IMR-90 (cell line): ENCODE data around the gene IL18RAP. TPM values are rescaled to one million over a fixed set of nuclear protein-coding genes. Genes with fewer than 3 reads are reported as not detected.

Source experiments
- ATAC-seq: fragments of 200-7000 bp; cut with Tn5 transposase; 2 replicates; pipeline ENCODE4 v1.9.1; 2020; ENCODE audit warnings: low read depth, mild to moderate bottlenecking, moderate library complexity
- BruUV-seq: library from RNA; stranded (reverse); fragments of 400-500 nt; replicated peaks from 2 replicates; lab custom pipeline; 2021; lab: Mats Ljungman, UMichigan
- CTCF ChIA-PET: fragments of 300-600 bp; formaldehyde crosslinking; extraction: SDS; loops from one replicate; lab custom pipeline; 2021; ENCODE audit warnings: antibody characterized with exemption; lab: Yijun Ruan, JAX
- POLR2A ChIA-PET: fragments of 300-600 bp; sonication (Branson Sonifier 250); formaldehyde crosslinking; loops from one replicate; lab custom pipeline; 2022; ENCODE audit warnings: antibody characterized with exemption; ENCODE audit not compliant: unreplicated experiment; lab: Charles Lee
- DNase-seq: peaks from one replicate; pipeline ENCODE4 v3.0.0; 2013
- H2AFZ ChIP-seq: replicated peaks from 2 replicates; pipeline ENCODE3; 2013; ENCODE audit warnings: low read length, mild to moderate bottlenecking; ENCODE audit not compliant: poor library complexity
- H2AK5ac ChIP-seq: 2 replicates; pipeline ENCODE4 v1.6.1; 2013; ENCODE audit warnings: low read depth, low read length, inconsistent platforms
- H2AK9ac ChIP-seq: replicated peaks from 2 replicates; pipeline ENCODE3; 2013; ENCODE audit warnings: mild to moderate bottlenecking, low read depth, low read length, moderate library complexity; ENCODE audit not compliant: poor library complexity
- H2BK120ac ChIP-seq: 2 replicates; pipeline ENCODE4 v1.6.1; 2013; ENCODE audit warnings: low read depth, low read length, inconsistent platforms
- H2BK15ac ChIP-seq: 3 replicates; pipeline ENCODE4 v1.6.1; 2013; ENCODE audit warnings: low read depth, low read length, inconsistent platforms
- H2BK20ac ChIP-seq: 2 replicates; pipeline ENCODE4 v1.6.1; 2013; ENCODE audit warnings: low read depth, mild to moderate bottlenecking, inconsistent platforms, low read length, moderate library complexity
- H2BK5ac ChIP-seq: 2 replicates; pipeline ENCODE4 v1.6.1; 2013; ENCODE audit warnings: mild to moderate bottlenecking, low read depth, low read length, inconsistent platforms; ENCODE audit not compliant: poor library complexity, severe bottlenecking
- H3K14ac ChIP-seq: replicated peaks from 2 replicates; pipeline ENCODE4 v1.6.1; 2013; ENCODE audit warnings: low read depth, low read length, inconsistent platforms
- H3K18ac ChIP-seq: 2 replicates; pipeline ENCODE4 v1.6.1; 2013; ENCODE audit warnings: low read depth, low read length, control low read depth
- H3K23ac ChIP-seq: 2 replicates; pipeline ENCODE4 v1.6.1; 2013; ENCODE audit warnings: low read depth, low read length, inconsistent platforms
- H3K27ac ChIP-seq: 2 replicates; pipeline ENCODE4 v1.5.1; 2013; ENCODE audit warnings: mild to moderate bottlenecking, control low read depth, low read length; ENCODE audit not compliant: insufficient read depth
- H3K27me3 ChIP-seq: 2 replicates; pipeline ENCODE4 v1.6.1; 2013; ENCODE audit warnings: low read length; ENCODE audit not compliant: control insufficient read depth, insufficient read depth
- H3K36me3 ChIP-seq: 2 replicates; pipeline ENCODE4 v1.6.1; 2013; ENCODE audit warnings: low read length, mixed read lengths; ENCODE audit not compliant: control insufficient read depth, insufficient read depth
- H3K4ac ChIP-seq: 2 replicates; pipeline ENCODE4 v1.6.1; 2013; ENCODE audit warnings: low read depth, low read length, inconsistent platforms
- H3K4me1 ChIP-seq: 2 replicates; pipeline ENCODE4 v1.6.1; 2013; ENCODE audit warnings: low read length, mixed read lengths; ENCODE audit not compliant: control insufficient read depth, insufficient read depth
- H3K4me2 ChIP-seq: 2 replicates; pipeline ENCODE4 v1.6.1; 2013; ENCODE audit warnings: low read depth, mild to moderate bottlenecking, control low read depth, low read length, moderate library complexity
- H3K4me3 ChIP-seq: 2 replicates; pipeline ENCODE4 v1.5.1; 2013; ENCODE audit warnings: low read depth, mild to moderate bottlenecking, control low read depth, low read length, moderate library complexity; ENCODE audit not compliant: insufficient read depth
- H3K56ac ChIP-seq: 2 replicates; pipeline ENCODE4 v1.6.1; 2013; ENCODE audit warnings: low read length, inconsistent platforms; ENCODE audit not compliant: insufficient read depth; ENCODE audit errors: extremely low read depth
- H3K79me1 ChIP-seq, 2 experiments: 2 replicates each; pipeline ENCODE4 v1.6.1; 2013; ENCODE audit warnings: low read length in 2 of 2, inconsistent platforms in 1 of 2, low read depth in 1 of 2
- H3K9ac ChIP-seq: 2 replicates; pipeline ENCODE4 v1.6.1; 2013; ENCODE audit warnings: low read depth, low read length, control low read depth
- H3K9me1 ChIP-seq: 2 replicates; pipeline ENCODE4 v1.6.1; 2013; ENCODE audit warnings: low read length, inconsistent platforms; ENCODE audit not compliant: insufficient read depth
- H3K9me3 ChIP-seq: 2 replicates; pipeline ENCODE4 v1.6.1; 2013; ENCODE audit warnings: low read length; ENCODE audit not compliant: control insufficient read depth, insufficient read depth
- H4K20me1 ChIP-seq: 2 replicates; pipeline ENCODE4 v1.6.1; 2013; ENCODE audit warnings: low read length, inconsistent platforms; ENCODE audit not compliant: insufficient read depth
- H4K5ac ChIP-seq: 2 replicates; pipeline ENCODE4 v1.6.1; 2013; ENCODE audit warnings: mild to moderate bottlenecking, low read depth, low read length, control low read depth
- H4K8ac ChIP-seq, 2 experiments: 2 replicates each; pipeline ENCODE4 v1.6.1; 2013; ENCODE audit warnings: low read depth in 2 of 2, low read length in 2 of 2, control low read depth in 1 of 2, inconsistent platforms in 1 of 2
- H4K91ac ChIP-seq: 2 replicates; pipeline ENCODE4 v1.6.1; 2013; ENCODE audit warnings: low read depth, low read length, inconsistent platforms; ENCODE audit not compliant: insufficient read depth
- MAZ ChIP-seq: IDR thresholded peaks from 2 replicates; pipeline ENCODE4 v1.6.1; 2012; ENCODE audit warnings: low read depth, mild to moderate bottlenecking, low read length, improper control_type of control experiment, moderate library complexity, borderline replicate concordance
- RAD21 ChIP-seq: IDR thresholded peaks from 2 replicates; pipeline ENCODE4 v1.6.1; 2012; ENCODE audit warnings: low read length, improper control_type of control experiment
- SMC3 ChIP-seq: fragments of 150-350 bp; IDR thresholded peaks from 2 replicates; pipeline ENCODE4 v1.6.1; 2016; ENCODE audit warnings: low read depth, mild to moderate bottlenecking, antibody characterized with exemption, low read length, moderate library complexity
- WGBS, 2 experiments: methylation state at CpG; one replicate each; pipeline versions ENCODE4 v1.1.5 to v1.1.7; 2013; ENCODE audit warnings: missing lambda C conversion rate in 2 of 2; ENCODE audit not compliant: insufficient read length in 1 of 2; ENCODE audit errors: extremely low coverage in 2 of 2; 5-methylcytosine and 5-hydroxymethylcytosine counted together
- dilution Hi-C: fragments of 300-500 bp; cut with HindIII; formaldehyde crosslinking; loops from one replicate; pipeline ENCODE4 v1.14.3; 2018; ENCODE audit warnings: low sequenced_read_pairs; ENCODE audit not compliant: unreplicated experiment
- in situ Hi-C: fragments of 300-500 bp; cut with MboI; formaldehyde crosslinking; loops from 3 replicates; pipeline ENCODE4 v1.14.3; 2019; ENCODE audit warnings: low sequenced_read_pairs, inconsistent platforms, mixed read lengths
- intact Hi-C: fragments of 100-400 bp; cut with micrococcal nuclease; formaldehyde crosslinking; loops from 2 replicates; pipeline ENCODE4 v1.10.0; 2022
- polyA plus RNA-seq, 3 experiments: library from polyadenylated mRNA; depleted of rRNA; stranded (reverse); fragments of >200 nt; gene quantifications; 2 replicates each; pipeline ENCODE4 v1.2.3, GENCODE V29; 2012; ENCODE audit warnings: low replicate concordance in 1 of 3
- total RNA-seq: library from RNA; depleted of rRNA; stranded (reverse); fragments of >200 nt; gene quantifications from 2 replicates; pipeline ENCODE4 v1.2.3, GENCODE V29; 2012

Gene IL18RAP
- total and polyA plus RNA-seq, 2 of the 4 experiments (the other 2 are of a cell fraction): not detected

GRCh38 chr2:102498414-102498813 is 75.5 kb downstream of the IL18RAP start:
- BruUV-seq: no TSS peak
- CTCF ChIA-PET: no interaction called here

More at GRCh38 chr2:102498414-102498813, 75.5 kb downstream of the IL18RAP start:
- dilution Hi-C loops: no loop called here
- Histone ChIP-seq H3K23ac (no peak overlapping the region), H3K4ac (no peak overlapping the region), H3K4me1 (no peaks in the 10 kb centered on the region), H3K27ac (no peak overlapping the region), H4K91ac (no peak overlapping the region), H3K9me3 (no peaks in the 10 kb centered on the region), H3K56ac (no peak overlapping the region), H4K8ac (no peak overlapping the region), H3K14ac (no peak overlapping the region), H2AFZ (no peak overlapping the region), H3K18ac (no peak overlapping the region), H3K4me2 (no peak overlapping the region), H3K79me1 (no peaks in the 10 kb centered on the region), H3K9me1 (no peaks in the 10 kb centered on the region), H2AK5ac (no peak overlapping the region), H2BK120ac (no peak overlapping the region), H2BK15ac (no peak overlapping the region), H3K27me3 (peaks cover 3% of the 10 kb centered on the region), H3K4me3 (no peak overlapping the region), H2AK9ac (no peak overlapping the region), H4K5ac (no peak overlapping the region), H4K20me1 (no peaks in the 10 kb centered on the region), H2BK20ac (no peak overlapping the region), H3K36me3 (no peaks in the 10 kb centered on the region), H2BK5ac (no peak overlapping the region), H3K9ac (no peak overlapping the region)
- no CpG with 5 or more reads among the region's 2 CpGs for WGBS, 2 experiments
- POLR2A ChIA-PET: no interaction called here
- TF ChIP-seq MAZ (no peak), RAD21 (no peak), SMC3 (no peak)
- in situ Hi-C loops: no loop called here
- DNase-seq (no peak), ATAC-seq (no peak)
- intact Hi-C loops: no loop called here
